ENCODE measurements around the gene KIF6.

The KIF6 gene

GRCh38 chr6:39521958-39522357, 203.2 kb downstream of the KIF6 start:
- in situ Hi-C loops (cut with HindIII; ENCODE audit: low sequenced_read_pairs) = no loop called here
- H3K4me3 ChIP-seq (ENCODE audit: low read depth, low read length) = no peak overlapping the region
- DNase-seq (ENCODE audit: low read depth, low spot score) = no peak
- TF ChIP-seq CTCF (IDR thresholded peaks at IDR 0.05; ENCODE audit: low read depth, low read length) = no peak

- H3K4me3 ChIP-seq (ENCODE audit: low read depth, low read length) = no peak overlapping the region
- DNase-seq (ENCODE audit: low read depth, low spot score) = no peak
- in situ Hi-C loops (cut with HindIII; ENCODE audit: low sequenced_read_pairs) = no loop called here
- TF ChIP-seq CTCF (IDR thresholded peaks at IDR 0.05; ENCODE audit: low read depth, low read length) = no peak
These were observed 204.3 kb downstream of the KIF6 start for GRCh38 chr6:39520916-39521315.

GRCh38 chr6:39520411-39520810, 204.8 kb downstream of the KIF6 start:
- in situ Hi-C loops (cut with HindIII; ENCODE audit: low sequenced_read_pairs) = no loop called here
- no peak for TF ChIP-seq CTCF (IDR thresholded peaks at IDR 0.05; ENCODE audit: low read depth, low read length)
- DNase-seq (ENCODE audit: low read depth, low spot score) = no peak
- H3K4me3 ChIP-seq (ENCODE audit: low read depth, low read length) = no peak overlapping the region

GRCh38 chr6:39518221-39518620, 207.0 kb downstream of the KIF6 start:
- DNase-seq (ENCODE audit: low read depth, low spot score) = no peak
- in situ Hi-C loops (cut with HindIII; ENCODE audit: low sequenced_read_pairs) = no loop called here
- no peak overlapping the region for H3K4me3 ChIP-seq (ENCODE audit: low read depth, low read length)
- no peak for TF ChIP-seq CTCF (IDR thresholded peaks at IDR 0.05; ENCODE audit: low read depth, low read length)

- peak; percentile 62 for DNase-seq (ENCODE audit: low read depth, low spot score)
- TF ChIP-seq CTCF (IDR thresholded peaks at IDR 0.05; ENCODE audit: low read depth, low read length) = no peak
- no peak overlapping the region for H3K4me3 ChIP-seq (ENCODE audit: low read depth, low read length)
- in situ Hi-C loops (cut with HindIII; ENCODE audit: low sequenced_read_pairs) = no loop called here
These were observed 207.5 kb downstream of the KIF6 start for GRCh38 chr6:39517756-39518155.

- H3K4me3 ChIP-seq (ENCODE audit: low read depth, low read length) = no peak overlapping the region
- in situ Hi-C loops (cut with HindIII; ENCODE audit: low sequenced_read_pairs) = no loop called here
- TF ChIP-seq CTCF (IDR thresholded peaks at IDR 0.05; ENCODE audit: low read depth, low read length) = no peak
- no peak for DNase-seq (ENCODE audit: low read depth, low spot score)
These were observed 208.7 kb downstream of the KIF6 start for GRCh38 chr6:39516471-39516870.

- DNase-seq (ENCODE audit: low read depth, low spot score) = no peak
- no peak for TF ChIP-seq CTCF (IDR thresholded peaks at IDR 0.05; ENCODE audit: low read depth, low read length)
- H3K4me3 ChIP-seq (ENCODE audit: low read depth, low read length) = no peak overlapping the region
- in situ Hi-C loops (cut with HindIII; ENCODE audit: low sequenced_read_pairs) = no loop called here
These were observed 209.7 kb downstream of the KIF6 start for GRCh38 chr6:39515471-39515870.

Data from astrocyte of the spinal cord (primary cell).